CD14-positive monocyte (primary cell): ENCODE results near the gene IFT25. TPM values are rescaled to one million over a fixed set of nuclear protein-coding genes. Genes with fewer than 3 reads are reported as not detected.

Experiments used
- DNase-seq, 3 donors: peaks; one replicate each; pipeline ENCODE4 v3.0.0-alpha.2; 2011 to 2022
- H2AFZ ChIP-seq: 2 replicates; pipeline ENCODE4 v1.6.0; 2012; ENCODE audit warnings: mild to moderate bottlenecking, low read depth, low read length, inconsistent platforms; ENCODE audit not compliant: insufficient read depth, poor library complexity, severe bottlenecking
- H3K27ac ChIP-seq, 2 donors: 1 replicate in 1 of 2; 2 replicates in 1 of 2; pipeline ENCODE4 v1.5.1; 2012 to 2013; ENCODE audit warnings: low read length in 2 of 2, control low read depth in 1 of 2, inconsistent platforms in 1 of 2, low read depth in 1 of 2, mild to moderate bottlenecking in 1 of 2
- H3K27me3 ChIP-seq, 2 donors: one replicate each; pipeline versions ENCODE4 v1.6.0 to v1.6.1; 2011 to 2013; ENCODE audit warnings: low read length in 2 of 2; ENCODE audit not compliant: control insufficient read depth in 2 of 2, insufficient read depth in 2 of 2
- H3K36me3 ChIP-seq, 2 donors: replicated peaks in 1 of 2; 1 replicate in 1 of 2; 2 replicates in 1 of 2; pipeline versions ENCODE4 v1.5.1 to v1.6.1; 2012 to 2013; ENCODE audit warnings: low read length in 2 of 2, control low read depth in 1 of 2, inconsistent platforms in 1 of 2, mild to moderate bottlenecking in 1 of 2; ENCODE audit not compliant: insufficient read depth in 2 of 2, control insufficient read depth in 1 of 2
- H3K4me1 ChIP-seq, 2 donors: 1 replicate in 1 of 2; 2 replicates in 1 of 2; pipeline versions ENCODE4 v1.5.1 to v1.6.1; 2012 to 2013; ENCODE audit warnings: low read length in 2 of 2, control low read depth in 1 of 2, inconsistent platforms in 1 of 2, mild to moderate bottlenecking in 1 of 2, moderate library complexity in 1 of 2; ENCODE audit not compliant: insufficient read depth in 2 of 2, control insufficient read depth in 1 of 2
- H3K4me2 ChIP-seq: replicated peaks from 2 replicates; pipeline ENCODE3; 2012; ENCODE audit warnings: low read length, moderate library complexity, mild to moderate bottlenecking; ENCODE audit not compliant: poor library complexity, severe bottlenecking; ENCODE audit errors: extremely low read depth
- H3K4me3 ChIP-seq, 3 experiments: fragments of 200-600 bp in 1 of 3; sonication (generic) in 1 of 3; replicated peaks in 1 of 3; 1 replicate in 2 of 3; 2 replicates in 1 of 3; pipeline ENCODE4 v1.5.1; 2011 to 2013; ENCODE audit warnings: low read length in 3 of 3, mild to moderate bottlenecking in 3 of 3, control low read depth in 2 of 3, low read depth in 2 of 3, inconsistent platforms in 1 of 3, moderate library complexity in 1 of 3
- H3K79me2 ChIP-seq: 2 replicates; pipeline ENCODE4 v1.6.0; 2012; ENCODE audit warnings: mild to moderate bottlenecking, control low read depth, inconsistent platforms, low read length, moderate library complexity; ENCODE audit not compliant: insufficient read depth
- H3K9ac ChIP-seq: 2 replicates; pipeline ENCODE4 v1.6.0; 2017; ENCODE audit warnings: low read length, mild to moderate bottlenecking; ENCODE audit not compliant: insufficient read depth, poor library complexity, severe bottlenecking
- H3K9me3 ChIP-seq, 2 donors: replicated peaks in 1 of 2; 1 replicate in 1 of 2; 2 replicates in 1 of 2; pipeline versions ENCODE4 v1.5.1 to v1.6.1; 2012 to 2013; ENCODE audit warnings: low read length in 2 of 2, control low read depth in 1 of 2; ENCODE audit not compliant: control insufficient read depth in 1 of 2, insufficient read depth in 1 of 2
- H4K20me1 ChIP-seq: 2 replicates; pipeline ENCODE4 v1.6.0; 2012; ENCODE audit warnings: mild to moderate bottlenecking, low read length, control low read depth, moderate library complexity; ENCODE audit not compliant: insufficient read depth
- H3K27ac Mint-ChIP-seq, 7 donors: one replicate each; pipeline ENCODE4 v1.8.0; 2020; ENCODE audit warnings: mild to moderate bottlenecking in 7 of 7, mixed read lengths in 7 of 7, moderate library complexity in 6 of 7, inconsistent platforms in 2 of 7
- H3K27me3 Mint-ChIP-seq, 3 donors: one replicate each; pipeline ENCODE4 v1.8.0; 2021 to 2022; ENCODE audit warnings: low read depth in 3 of 3, mild to moderate bottlenecking in 3 of 3, mixed read lengths in 3 of 3, moderate library complexity in 3 of 3, inconsistent platforms in 1 of 3
- H3K36me3 Mint-ChIP-seq, 2 donors: one replicate each; pipeline ENCODE4 v1.8.0; 2020; ENCODE audit warnings: mixed read lengths in 2 of 2, inconsistent platforms in 1 of 2, mild to moderate bottlenecking in 1 of 2
- H3K4me1 Mint-ChIP-seq: one replicate; pipeline ENCODE4 v1.8.0; 2020; ENCODE audit warnings: mild to moderate bottlenecking, mixed read lengths
- H3K4me3 Mint-ChIP-seq, 2 donors: one replicate each; pipeline ENCODE4 v1.8.0; 2020; ENCODE audit warnings: mild to moderate bottlenecking in 2 of 2, mixed read lengths in 2 of 2, moderate library complexity in 1 of 2
- H3K9me3 Mint-ChIP-seq, 7 donors: one replicate each; pipeline ENCODE4 v1.8.0; 2020 to 2022; ENCODE audit warnings: mixed read lengths in 7 of 7, mild to moderate bottlenecking in 6 of 7, moderate library complexity in 6 of 7, inconsistent platforms in 2 of 7
- CTCF ChIP-seq: fragments of 200-600 bp; IDR thresholded peaks from one replicate; pipeline ENCODE4 v1.8.0; 2022; ENCODE audit warnings: antibody characterized with exemption, mild to moderate bottlenecking
- WGBS: methylation state at CpG from one replicate; pipeline ENCODE4 v1.1.5; 2013; ENCODE audit warnings: missing lambda C conversion rate; ENCODE audit not compliant: insufficient coverage; 5-methylcytosine and 5-hydroxymethylcytosine counted together
- intact Hi-C, 2 donors: fragments of 100-400 bp; cut with micrococcal nuclease; formaldehyde crosslinking; loops; one replicate each; pipeline versions ENCODE4 v1.15.0 to v1.15.1; 2023
- polyA plus RNA-seq, 3 donors: library from polyadenylated mRNA; depleted of rRNA in 1 of 3; unstranded in 2 of 3; stranded (reverse) in 1 of 3; fragments of 300-500 nt in 2 of 3; fragments of >200 nt in 1 of 3; fragmentation: Illumina TruSeq in 2 of 3; gene quantifications; 1 replicate in 2 of 3; 2 replicates in 1 of 3; pipeline ENCODE4 v1.2.3, GENCODE V29; 2012 to 2021

The IFT25 gene
- polyA plus RNA-seq, 3 donors = 17.1 to 30.6 (median 27.8) TPM

- H3K27me3 ChIP-seq = no peaks in the 10 kb centered on the region
- H3K4me1 ChIP-seq = peaks cover 24 to 29% of the 10 kb centered on the region in 2 donors
- intact Hi-C loops = loop anchor here in 1 of 2 donors (5.0 to 10.0 kb wide), 2 partner anchors 57 to 160 kb away; partner anchors contain the start of genes NDC1, TCEANC2 and TMEM59
- H3K27me3 Mint-ChIP-seq = peaks cover 0 to 2% (median 2%) of the 10 kb centered on the region in 3 donors
- no peak overlapping the region for H3K4me2 ChIP-seq
- TF ChIP-seq CTCF = no peak
- peak overlapping the region in 1 of 7 donors; percentile 37 for H3K27ac Mint-ChIP-seq
- WGBS = 92% methylated on average over 5 of the region's 5 CpGs
- no peaks in the 10 kb centered on the region for H3K36me3 ChIP-seq
- H3K79me2 ChIP-seq = no peaks in the 10 kb centered on the region
- H3K4me3 Mint-ChIP-seq = no peak overlapping the region
- peaks cover 35% of the 10 kb centered on the region for H3K4me1 Mint-ChIP-seq
- no peak overlapping the region for H3K4me3 ChIP-seq
- H3K36me3 Mint-ChIP-seq = no peaks in the 10 kb centered on the region
- H2AFZ ChIP-seq = peak overlapping the region; percentile 10
- H3K9ac ChIP-seq = no peak overlapping the region
- no peak overlapping the region for H3K27ac ChIP-seq
- no peaks in the 10 kb centered on the region for H3K9me3 Mint-ChIP-seq
- H4K20me1 ChIP-seq = no peaks in the 10 kb centered on the region
- no peak for DNase-seq
- H3K9me3 ChIP-seq = no peaks in the 10 kb centered on the region
Observed at GRCh38 chr1:53894644-53895043, 50.9 kb downstream of the IFT25 start.

- Mint-ChIP-seq H3K36me3 (no peaks in the 10 kb centered on the region), H3K4me3 (peak within 1 kb of the TSS; percentile 63 to 84), H3K4me1 (peaks cover 38% of the 10 kb centered on the region), H3K27me3 (peaks cover 0 to 2% (median 2%) of the 10 kb centered on the region in 3 donors), H3K9me3 (no peaks in the 10 kb centered on the region), H3K27ac (peak within 1 kb of the TSS; percentile 80 to 95 (median 91))
- Histone ChIP-seq H4K20me1 (no peaks in the 10 kb centered on the region), H3K27ac (peak within 1 kb of the TSS; percentile 80 to 81), H3K4me3 (peak within 1 kb of the TSS in 1 of 3 experiments; percentile 18), H3K4me2 (peak within 1 kb of the TSS; percentile 57), H3K9ac (no peak within 1 kb of the TSS), H3K36me3 (no peaks in the 10 kb centered on the region), H3K79me2 (no peaks in the 10 kb centered on the region), H3K9me3 (no peaks in the 10 kb centered on the region), H3K27me3 (no peaks in the 10 kb centered on the region), H3K4me1 (peaks cover 27 to 32% of the 10 kb centered on the region in 2 donors), H2AFZ (peak within 1 kb of the TSS; percentile 39)
- 92% methylated on average over 5 of the region's 14 CpGs for WGBS
- intact Hi-C loops = loop anchor here in 1 of 2 donors (5.0 to 10.0 kb wide), 2 partner anchors 57 to 161 kb away; partner anchors contain the start of genes NDC1, TCEANC2 and TMEM59
- DNase-seq = no peak
- TF ChIP-seq CTCF = no peak
Observed at GRCh38 chr1:53893999-53894636, 51.4 kb downstream of the IFT25 start, which contains the start of gene DIO1. Gene DIO1 (plus strand): TSS chr1:53894187. CDS start chr1:53894211, 24 bp downstream.
